GM18907 (cell line): ENCODE data around the gene RGMB.

Source experiments
- ATAC-seq: cut with Tn5 transposase; IDR thresholded peaks from one replicate; pipeline ENCODE4 v1.9.1; 2021; ENCODE audit warnings: mild to moderate bottlenecking, moderate library complexity; ENCODE audit not compliant: unreplicated experiment

RGMB gene

DNA sequence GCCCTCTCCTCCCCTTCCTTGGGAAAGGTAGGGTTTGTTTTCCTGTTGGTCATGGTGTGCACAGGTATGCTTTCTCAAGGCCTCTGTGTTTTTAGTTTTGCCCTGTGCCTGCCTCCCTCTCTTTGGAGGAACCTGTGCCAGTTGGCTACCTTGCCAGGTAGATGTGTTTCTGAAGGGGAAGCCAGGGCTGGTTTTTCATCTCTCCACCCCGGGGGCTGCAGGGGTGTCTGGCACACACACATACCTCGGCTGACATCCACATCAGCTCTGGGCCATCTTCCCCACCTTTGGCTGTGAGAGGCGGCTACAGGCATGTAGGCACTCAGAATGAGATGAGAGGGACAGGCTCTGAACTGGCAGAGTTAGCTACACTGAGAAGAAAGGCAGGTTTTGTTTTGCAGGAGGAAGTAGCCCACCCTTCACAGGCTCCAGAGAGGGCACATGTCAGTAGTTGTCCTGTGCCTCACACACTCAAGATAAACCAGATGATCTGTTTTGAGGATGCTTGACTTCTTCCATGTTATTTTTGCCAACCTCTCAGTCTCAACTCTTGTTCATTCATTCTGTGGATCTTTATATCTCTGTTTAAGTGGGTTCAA lies 9.7 kb downstream of the RGMB start:
- no peak for ATAC-seq

DNA sequence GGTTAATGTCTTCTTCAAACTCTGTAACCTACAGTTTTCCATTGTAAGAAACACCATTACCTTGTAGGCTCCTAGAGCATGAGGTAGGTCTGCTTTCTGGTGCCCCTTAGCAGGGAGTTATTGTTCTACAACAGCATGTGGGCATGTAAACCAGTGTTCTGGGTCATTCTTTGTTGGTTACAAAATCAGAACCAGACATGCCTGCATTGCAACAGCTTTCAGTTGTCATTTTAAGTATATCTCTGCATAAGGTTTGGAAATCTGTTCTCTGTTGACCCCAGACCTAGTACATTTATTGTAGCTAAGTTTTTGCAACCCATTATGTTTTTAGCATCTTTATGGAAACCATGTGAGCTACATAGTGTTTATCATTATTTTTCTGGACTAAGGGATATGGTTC lies 10.9 kb downstream of the RGMB start:
- no peak for ATAC-seq

DNA sequence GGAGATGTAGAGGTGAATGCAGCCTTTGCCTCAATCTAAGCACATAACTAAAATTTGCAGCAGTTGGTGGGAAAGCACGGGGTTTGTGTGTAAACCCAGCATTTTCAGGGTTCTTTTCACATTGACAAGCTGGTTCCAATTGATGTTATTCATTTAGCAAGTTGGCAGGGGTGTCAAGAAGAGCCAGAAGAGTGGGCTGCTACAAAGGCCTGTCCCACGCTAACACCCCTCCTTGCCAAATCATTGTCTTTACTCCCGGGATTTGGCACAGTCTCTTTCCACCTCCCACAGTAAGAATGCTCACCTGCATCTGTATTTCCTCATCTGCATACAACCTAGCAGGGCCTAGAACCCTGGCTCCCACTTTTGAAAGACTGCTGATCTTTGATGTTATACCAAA lies 11.8 kb downstream of the RGMB start:
- no peak for ATAC-seq

DNA sequence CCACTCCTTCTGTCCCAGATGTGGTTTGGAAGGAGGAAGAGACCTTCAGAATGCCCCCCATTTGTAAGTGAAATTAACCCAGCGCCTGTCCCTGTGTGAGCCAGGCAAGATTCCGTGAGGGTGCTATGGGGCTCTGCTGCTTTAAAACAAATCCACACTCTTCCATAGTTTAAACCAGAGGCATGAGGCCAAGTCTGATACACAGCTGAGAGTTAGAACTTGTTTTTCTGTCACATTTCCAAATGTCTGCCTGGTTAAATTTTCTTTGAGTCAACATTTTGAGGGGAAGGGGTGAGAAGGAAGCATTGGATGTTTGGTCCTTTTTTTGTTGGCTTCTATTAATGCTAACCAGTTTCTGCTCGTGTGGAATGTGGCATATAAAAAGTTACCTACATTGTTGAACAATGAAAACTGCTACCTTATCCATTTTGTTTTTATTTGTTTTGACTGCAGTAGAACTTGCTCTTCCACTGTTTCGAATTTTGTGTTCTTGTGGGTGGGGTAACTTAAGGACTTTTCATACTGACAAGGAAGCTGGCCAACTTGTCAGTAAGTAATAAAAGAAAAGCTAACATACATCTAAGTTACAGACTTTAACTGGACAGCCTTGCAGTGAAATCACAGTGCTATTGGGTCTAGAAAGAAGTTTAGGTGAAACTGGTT lies 12.9 kb downstream of the RGMB start:
- no peak for ATAC-seq

DNA sequence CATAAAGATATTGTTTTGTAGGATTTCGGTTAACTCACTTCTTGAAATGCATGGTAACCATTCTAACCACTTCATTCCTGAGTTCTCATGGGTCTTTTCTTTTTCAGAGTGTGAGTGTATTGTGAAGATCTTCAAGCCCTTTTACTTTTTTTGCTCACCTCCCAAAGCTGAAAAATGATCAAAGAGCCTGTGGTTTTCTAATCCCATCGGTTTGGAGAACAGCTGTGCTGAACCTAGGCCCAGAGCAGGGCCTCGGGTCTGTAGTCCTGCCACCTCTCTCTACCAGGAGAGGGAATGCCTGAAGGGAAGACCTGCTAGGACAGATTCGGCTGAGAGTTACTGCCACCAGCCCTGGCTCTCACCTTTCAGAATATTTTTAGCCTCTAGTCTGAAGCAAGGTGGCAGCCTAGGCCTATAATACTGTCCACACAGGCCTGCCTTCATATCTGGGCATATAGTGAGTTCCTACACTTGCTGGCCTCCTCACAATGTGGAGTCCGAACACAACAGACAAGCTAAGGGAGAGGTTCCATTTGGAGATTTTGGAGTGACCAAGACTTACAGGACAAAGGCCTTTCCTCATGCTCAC lies 13.8 kb downstream of the RGMB start:
- ATAC-seq: no peak

GRCh38 chr5:98789029-98789428 lies 15.6 kb downstream of the RGMB start:
- no peak for ATAC-seq

DNA sequence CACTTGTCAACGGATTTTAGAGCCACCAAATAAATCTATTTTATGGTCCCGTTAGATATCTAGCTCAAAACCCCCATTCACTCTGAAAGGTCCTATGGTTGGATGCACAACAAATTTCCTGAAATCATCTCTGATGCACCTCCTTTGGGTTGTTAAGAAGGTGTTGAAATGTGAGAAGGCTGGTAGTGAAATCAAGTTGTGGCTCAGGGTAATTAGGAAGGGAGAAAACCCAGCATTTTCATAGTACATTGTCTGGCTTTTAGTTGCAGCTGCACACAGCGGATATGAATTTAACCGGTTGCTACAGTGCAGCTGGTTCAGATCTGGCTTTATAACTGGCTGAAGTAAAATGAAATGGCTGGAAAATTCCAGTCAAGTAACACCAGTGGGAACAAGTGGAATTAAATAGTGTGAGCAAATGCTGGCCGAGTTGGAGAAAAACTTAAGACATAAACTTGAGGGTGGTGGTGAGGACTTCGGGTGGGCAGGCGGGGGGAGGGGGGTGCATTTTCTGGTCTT lies 17.6 kb downstream of the RGMB start:
- no peak for ATAC-seq

- ATAC-seq: no peak
These were observed 18.6 kb downstream of the RGMB start for GRCh38 chr5:98791898-98792580.

- no peak for ATAC-seq
These were observed 19.8 kb downstream of the RGMB start for GRCh38 chr5:98793223-98793622.

DNA sequence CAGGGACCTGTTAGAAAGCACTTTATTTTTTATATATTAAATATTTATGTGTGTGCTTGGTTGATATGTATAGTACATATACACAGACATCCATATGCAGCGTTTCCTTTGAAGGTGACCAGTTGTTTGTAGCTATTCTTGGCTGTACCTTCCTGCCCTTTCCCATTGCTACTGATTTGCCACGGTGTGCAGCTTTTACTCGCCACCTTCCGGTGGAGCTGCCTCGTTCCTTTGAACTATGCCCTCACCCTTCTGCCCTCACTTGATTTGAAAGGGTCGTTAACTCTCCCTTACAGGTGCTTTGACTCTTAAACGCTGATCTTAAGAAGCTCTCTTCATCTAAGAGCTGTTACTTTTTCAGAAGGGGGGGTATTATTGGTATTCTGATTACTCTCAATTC lies 20.5 kb downstream of the RGMB start:
- no peak for ATAC-seq

DNA sequence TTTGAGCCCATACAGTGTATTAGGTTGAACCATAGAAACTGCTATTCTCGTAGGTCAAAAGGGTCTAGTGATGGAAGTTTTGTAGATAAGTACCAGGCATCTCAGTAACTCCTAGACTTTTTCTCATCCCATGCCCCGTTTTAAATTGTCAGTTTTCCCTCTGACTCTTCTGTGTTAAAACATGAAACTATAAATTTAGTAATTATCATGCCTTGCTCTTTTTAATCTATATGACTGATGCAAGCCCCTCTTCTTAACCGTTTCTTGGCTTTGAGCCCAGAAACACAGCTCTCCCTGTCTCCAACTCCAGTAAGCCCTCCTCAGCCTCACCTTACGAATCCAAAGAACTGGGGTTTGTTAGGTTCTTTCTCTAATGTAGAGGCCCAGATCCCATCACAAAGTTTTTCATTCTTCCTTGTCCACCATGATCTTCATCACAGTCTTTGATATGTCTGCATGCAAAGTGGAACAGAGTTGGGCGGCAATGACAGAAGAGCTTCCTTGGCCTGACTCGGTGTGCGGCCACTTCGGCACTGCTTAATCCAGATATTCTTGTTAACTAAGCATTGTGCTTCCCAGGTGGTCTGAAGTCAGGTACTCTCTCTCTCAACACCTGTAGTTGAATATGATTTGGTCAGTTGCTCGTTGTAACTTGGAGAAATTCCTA lies 21.1 kb downstream of the RGMB start:
- ATAC-seq: no peak

DNA sequence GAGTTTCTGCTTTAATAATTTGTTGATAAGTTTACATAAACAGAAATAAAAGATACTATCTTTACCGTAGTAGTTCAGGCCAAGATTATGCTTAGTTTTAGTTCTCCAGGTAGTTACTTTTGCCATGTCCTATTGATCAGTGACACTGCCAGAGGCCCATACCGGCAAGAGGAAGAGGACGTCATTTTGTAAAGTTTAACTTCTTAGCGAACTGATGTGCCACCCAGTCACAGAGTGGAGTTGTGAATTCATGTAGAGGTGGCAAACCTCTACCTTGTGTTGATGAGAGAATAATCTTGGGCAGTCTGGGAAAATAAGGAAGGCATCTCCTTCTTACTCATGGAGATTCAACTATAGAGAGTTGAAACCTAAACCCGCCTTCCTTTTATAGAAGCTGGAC lies 21.8 kb downstream of the RGMB start:
- ATAC-seq: no peak

DNA sequence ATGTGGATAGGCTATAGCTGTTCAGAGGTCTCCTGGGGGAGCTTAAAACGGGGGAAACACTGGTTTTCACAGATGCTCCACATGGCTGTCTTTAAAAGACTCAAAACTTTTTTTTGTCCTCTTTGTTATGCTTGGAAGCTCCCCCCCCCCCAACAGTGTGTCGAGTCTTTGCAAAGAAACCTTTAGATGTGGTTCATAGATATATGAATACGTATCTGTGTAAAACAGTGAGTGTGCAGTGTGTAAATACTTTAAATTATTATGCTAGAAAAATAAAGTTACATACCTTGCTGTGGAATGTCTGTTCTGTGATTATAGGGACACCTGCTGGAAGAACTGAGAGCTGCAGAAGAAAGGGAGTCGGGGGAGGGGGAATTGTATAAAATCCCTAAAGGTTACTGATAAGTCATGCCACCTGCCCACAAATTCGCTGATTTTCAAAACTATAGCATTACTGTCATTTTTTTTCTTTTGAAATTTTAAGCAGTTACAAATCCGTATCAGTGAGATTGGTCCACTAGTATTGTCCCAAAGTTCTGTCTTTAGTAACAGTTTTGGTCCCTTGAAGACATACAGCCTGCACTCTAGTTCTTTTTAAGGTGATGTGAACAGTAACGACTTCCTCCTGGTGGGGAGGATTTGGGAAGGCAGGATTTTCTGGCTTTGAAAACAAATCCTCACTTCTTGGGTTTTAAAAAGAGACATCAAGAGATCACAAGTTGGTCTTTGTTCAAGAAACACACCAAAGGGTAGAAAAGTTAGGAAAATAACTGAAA lies 22.9 kb downstream of the RGMB start:
- ATAC-seq: peak; percentile 75

DNA sequence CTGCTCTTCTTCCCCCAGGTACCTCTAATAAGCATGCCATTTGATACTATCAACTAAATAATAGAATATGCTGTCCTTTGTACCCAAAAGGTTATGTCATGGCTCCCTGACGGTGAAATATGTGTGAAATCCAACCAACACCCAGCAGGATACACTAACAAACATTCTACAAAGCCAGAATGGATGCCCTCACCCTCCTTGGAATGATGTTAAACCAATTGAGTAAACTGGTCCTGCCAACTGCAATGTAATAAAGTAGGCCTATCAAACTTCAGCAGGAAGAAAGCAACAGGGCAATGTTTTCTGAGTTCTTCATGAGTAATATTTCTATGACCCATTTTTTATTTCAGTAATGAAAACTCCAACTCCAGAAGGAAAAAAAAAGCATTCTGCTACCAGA lies 24.9 kb downstream of the RGMB start:
- no peak for ATAC-seq

DNA sequence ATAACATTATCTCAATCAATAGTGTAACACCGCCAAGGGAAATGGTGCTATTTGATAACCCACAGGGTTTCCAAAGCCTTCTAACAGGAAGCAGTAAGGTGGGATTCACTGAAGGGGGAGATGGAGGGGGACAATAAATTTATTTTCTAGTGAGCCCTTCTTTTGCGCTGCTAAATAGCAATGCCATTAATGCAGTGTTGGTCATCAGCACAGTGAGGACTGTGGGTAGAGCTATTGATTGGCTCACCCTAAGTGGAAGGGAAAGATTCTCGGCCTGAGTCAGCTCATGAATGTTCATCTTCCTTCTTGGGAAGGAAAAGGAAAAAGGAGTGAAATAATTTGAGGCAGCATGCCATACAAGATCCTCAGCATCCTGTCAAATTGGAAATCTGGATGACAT lies 25.4 kb downstream of the RGMB start:
- ATAC-seq: no peak

GRCh38 chr5:98804066-98804465 lies 30.6 kb downstream of the RGMB start:
- no peak for ATAC-seq

DNA sequence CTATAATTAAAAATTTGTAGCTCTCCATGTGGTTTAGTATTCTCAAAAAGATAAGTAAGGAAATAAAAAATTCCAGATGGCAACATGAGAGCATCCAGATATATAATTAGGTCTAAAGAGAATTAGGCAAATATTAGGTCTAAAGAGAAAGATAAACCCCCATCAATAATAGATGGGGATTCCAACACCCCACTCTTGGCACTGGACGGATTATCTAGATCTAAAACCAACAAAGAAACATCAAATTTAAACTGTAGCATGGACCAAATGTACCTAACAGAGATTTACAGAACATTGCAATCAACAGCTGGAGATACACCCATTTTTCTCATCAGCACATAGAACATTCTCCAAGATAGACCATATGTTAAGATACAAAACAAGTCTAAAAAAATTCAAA lies 31.6 kb downstream of the RGMB start:
- no peak for ATAC-seq

- ATAC-seq: no peak
These were observed 34.3 kb downstream of the RGMB start for GRCh38 chr5:98807806-98808205.

- ATAC-seq: no peak
These were observed 36.7 kb downstream of the RGMB start for GRCh38 chr5:98810206-98810605.

- peak; percentile 56 for ATAC-seq
These were observed 40.3 kb downstream of the RGMB start for GRCh38 chr5:98813755-98814154.
